ENCODE measurements around the gene WIZ. TPM values are rescaled to one million over a fixed set of nuclear protein-coding genes. Genes with fewer than 3 reads are reported as not detected.
A peak's percentile ranks its signal among the peaks of the same experiment; 100 is the strongest.

The WIZ gene
- polyA plus RNA-seq, 1 experiment, result 5.8 TPM

DNA sequence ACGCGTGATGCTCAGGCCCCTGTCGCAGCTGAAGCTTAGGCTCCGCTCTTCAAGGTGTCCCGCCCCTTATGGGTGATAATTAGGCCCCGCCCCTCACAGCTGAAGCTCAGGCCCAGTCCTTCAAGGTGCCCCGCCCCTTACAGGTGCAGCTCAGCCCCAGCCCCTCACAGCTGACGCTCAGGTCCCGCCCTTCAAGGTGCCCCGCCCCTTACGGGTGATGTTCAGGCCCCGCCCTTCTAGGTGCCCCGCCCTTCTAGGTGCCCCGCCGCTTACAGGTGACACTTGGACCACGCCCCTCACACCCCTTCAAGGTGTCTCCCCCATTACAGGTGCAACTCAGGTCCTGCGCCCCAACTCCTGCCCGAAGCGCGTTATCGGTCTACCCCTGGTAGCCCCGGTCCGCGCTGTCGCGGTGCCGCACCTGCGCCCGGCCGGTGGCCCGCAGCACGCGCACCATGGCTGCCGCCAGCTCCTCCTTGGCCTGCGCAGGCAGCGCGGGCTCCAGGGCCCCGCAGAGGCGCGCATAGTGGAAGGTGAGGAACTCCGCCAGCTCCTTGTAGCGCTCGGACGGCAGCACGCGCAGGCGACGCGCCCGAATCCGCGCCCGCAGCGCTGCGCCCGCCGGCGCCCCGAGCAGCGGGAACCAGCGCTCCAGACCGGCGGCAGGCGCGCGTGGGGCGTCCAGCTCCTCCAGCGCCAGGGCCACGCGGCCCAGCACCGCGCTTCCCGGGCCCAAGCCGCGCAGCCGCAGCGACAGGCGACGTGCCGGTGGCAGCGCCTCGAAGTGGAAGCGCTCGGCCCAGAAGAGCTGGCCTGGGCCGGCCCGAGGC is 7.3 kb upstream of the WIZ start:
- CTCF ChIA-PET, result no interaction called here
- Histone ChIP-seq H3K9me3 (ENCODE audit: control insufficient read depth, insufficient read depth, low read length) (peaks cover 5% of the 10 kb centered on the region; the same call in 1 of the 2 replicates), H3K27me3 (ENCODE audit: control insufficient read depth, insufficient read depth, low read length) (peaks cover 42% of the 10 kb centered on the region), H3K27ac (ENCODE audit: low read depth, low read length) (no peak overlapping the region), H3K4me3 (ENCODE audit: low read depth, low read length) (no peak overlapping the region)
- no peak for TF ChIP-seq CTCF (IDR thresholded peaks at IDR 0.05; ENCODE audit: low read depth, low read length)
- no peak for DNase-seq (ENCODE audit: low read depth, low spot score)
- POLR2A ChIA-PET, result no interaction called here

- Histone ChIP-seq H3K9me3 (ENCODE audit: control insufficient read depth, insufficient read depth, low read length) (peaks cover 7% of the 10 kb centered on the region; the same call in 1 of the 2 replicates), H3K27ac (ENCODE audit: low read depth, low read length) (no peak overlapping the region), H3K27me3 (ENCODE audit: control insufficient read depth, insufficient read depth, low read length) (peaks cover 42% of the 10 kb centered on the region), H3K4me3 (ENCODE audit: low read depth, low read length) (no peak overlapping the region)
- TF ChIP-seq CTCF (IDR thresholded peaks at IDR 0.05; ENCODE audit: low read depth, low read length), result no peak
- no peak for DNase-seq (ENCODE audit: low read depth, low spot score)
- POLR2A ChIA-PET, result no interaction called here
- CTCF ChIA-PET, result no interaction called here
Observed at GRCh38 chr19:15456441-15456840, 6.7 kb upstream of the WIZ start.

- H3K4me3 ChIP-seq (ENCODE audit: low read depth, low read length), result no peak overlapping the region
- ChIA-PET CTCF (no interaction called here), POLR2A (no interaction called here)
- H3K27me3 ChIP-seq (ENCODE audit: control insufficient read depth, insufficient read depth, low read length), result peaks cover 41% of the 10 kb centered on the region
- TF ChIP-seq CTCF (IDR thresholded peaks at IDR 0.05; ENCODE audit: low read depth, low read length), result no peak
- DNase-seq (ENCODE audit: low read depth, low spot score), result no peak
- peaks cover 7% of the 10 kb centered on the region; the same call in 1 of the 2 replicates for H3K9me3 ChIP-seq (ENCODE audit: control insufficient read depth, insufficient read depth, low read length)
- H3K27ac ChIP-seq (ENCODE audit: low read depth, low read length), result no peak overlapping the region
Observed at GRCh38 chr19:15455996-15456395, 6.2 kb upstream of the WIZ start.

DNA sequence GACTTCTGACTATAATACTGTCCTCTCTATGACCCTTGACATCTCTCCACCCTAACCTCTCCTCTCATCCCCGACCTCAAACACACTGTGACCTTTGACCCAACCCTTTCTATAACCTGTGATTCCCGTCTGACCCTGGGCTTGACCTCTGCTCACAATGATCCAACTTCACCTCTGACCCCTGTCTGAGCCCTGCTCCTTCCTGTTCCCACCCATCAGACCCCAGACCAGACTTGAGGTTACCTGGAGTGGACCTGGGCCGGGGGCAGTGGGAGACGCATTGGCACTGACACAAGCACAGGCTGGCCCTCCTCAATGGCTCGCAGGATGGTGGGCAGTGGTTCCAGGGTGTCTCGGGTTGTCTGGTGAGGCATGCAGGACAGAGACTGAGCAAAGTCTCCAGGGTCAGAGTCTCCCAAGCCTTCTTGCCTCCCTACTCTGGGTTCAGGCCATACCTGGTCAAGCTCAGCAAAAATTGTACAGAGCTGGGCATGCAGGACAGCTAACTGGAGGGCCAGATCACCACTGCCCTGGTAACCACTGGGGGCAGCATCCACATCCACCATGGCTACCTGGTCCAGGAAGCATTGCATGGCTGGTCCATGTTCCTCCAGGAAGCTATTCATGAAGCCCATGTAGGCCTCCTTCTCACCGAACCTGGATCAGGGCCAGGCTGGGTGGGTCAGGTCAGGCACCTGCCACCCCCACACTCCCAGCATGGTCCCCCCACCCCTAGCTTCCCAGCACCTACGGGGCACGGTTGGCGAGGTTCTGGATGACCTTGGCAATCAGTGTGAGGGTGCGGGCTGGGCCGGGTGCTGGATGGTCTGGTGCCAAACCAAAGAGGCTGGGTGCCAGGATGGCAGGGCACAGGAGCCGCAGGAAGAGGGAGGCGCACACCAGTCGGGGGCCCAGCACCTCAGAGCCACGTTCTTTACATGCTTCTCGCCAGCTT is 4.4 kb upstream of the WIZ start:
- no peak for DNase-seq (ENCODE audit: low read depth, low spot score)
- H3K9me3 ChIP-seq (ENCODE audit: control insufficient read depth, insufficient read depth, low read length), result peaks cover 7% of the 10 kb centered on the region; the same call in 1 of the 2 replicates
- no peak overlapping the region for H3K27ac ChIP-seq (ENCODE audit: low read depth, low read length)
- H3K27me3 ChIP-seq (ENCODE audit: control insufficient read depth, insufficient read depth, low read length), result peaks cover 30% of the 10 kb centered on the region
- peak; percentile 39 for TF ChIP-seq CTCF (IDR thresholded peaks at IDR 0.05; ENCODE audit: low read depth, low read length)
- H3K4me3 ChIP-seq (ENCODE audit: low read depth, low read length), result no peak overlapping the region
- ChIA-PET POLR2A (no interaction called here), CTCF (interaction anchor here (0.6 kb wide), 2 partner anchors 12 to 318 kb away, joined by 3 read pairs; no protein-coding TSS in a partner anchor)

Measured in AG04450 (cell line).